GM12892 (cell line): Measurements from ENCODE around the gene SEC61A2.

Experiments
- POLR2A ChIP-seq: IDR thresholded peaks from 2 replicates; pipeline ENCODE4 v1.6.1; 2011; ENCODE audit warnings: low read depth, low read length, control low read depth
- POLR2AphosphoS5 ChIP-seq: IDR thresholded peaks from 2 replicates; pipeline ENCODE4 v1.6.1; 2011; ENCODE audit warnings: low read depth, low read length, control low read depth
- TAF1 ChIP-seq: IDR thresholded peaks from 2 replicates; pipeline ENCODE4 v1.6.1; 2011; ENCODE audit warnings: low read depth, mild to moderate bottlenecking, control low read depth, low read length, borderline replicate concordance

- TF ChIP-seq POLR2A (no peak), TAF1 (no peak), POLR2AphosphoS5 (no peak)
These were observed 59.2 kb downstream of the SEC61A2 start for GRCh38 chr10:12188656-12189055.
